Mammary epithelial cell (primary cell): Measurements from ENCODE around the gene CD24.

Experiments used
- CTCF ChIP-seq, 2 donors: IDR thresholded peaks in 1 of 2; conservative IDR thresholded peaks in 1 of 2; 2 replicates each; pipeline ENCODE4 v1.5.1; 2011 to 2012; ENCODE audit warnings: inconsistent platforms in 2 of 2, low read length in 2 of 2, mild to moderate bottlenecking in 2 of 2, control low read depth in 1 of 2, low read depth in 1 of 2; ENCODE audit not compliant: insufficient read depth in 1 of 2; ENCODE audit errors: extremely low read depth in 1 of 2
- EZH2 ChIP-seq: IDR thresholded peaks from 2 replicates; pipeline ENCODE4 v1.6.1; 2012; ENCODE audit warnings: low read length, inconsistent platforms, borderline replicate concordance

DNA sequence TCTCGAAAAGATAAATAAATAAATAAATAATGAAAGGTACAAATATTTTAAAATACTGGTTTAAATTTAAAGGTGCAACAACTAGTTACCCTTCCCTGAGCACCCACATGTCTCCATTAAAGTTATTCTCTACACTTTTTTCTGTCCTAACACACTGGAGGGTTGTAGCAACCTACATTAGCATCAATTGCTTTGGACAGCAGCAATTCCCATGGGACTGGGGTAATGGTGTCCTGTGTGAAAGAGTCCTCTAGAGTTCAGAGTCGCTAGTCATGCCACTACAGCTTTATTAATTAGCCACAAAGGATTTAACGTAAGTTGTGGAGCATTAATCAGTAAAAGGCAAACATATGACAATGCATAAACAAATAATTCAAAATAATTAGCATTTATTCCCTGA lies 14.1 kb upstream of the CD24 start:
- no peak for TF ChIP-seq CTCF (conservative IDR thresholded peaks at IDR 0.05 in 1 of 2, IDR thresholded peaks at IDR 0.05 in 1 of 2; ENCODE audit: extremely low read depth in 1 of 2, insufficient read depth in 1 of 2, low read depth in 1 of 2, low read length in 2 of 2)
- TF ChIP-seq EZH2: no peak
